DND-41 (cell line): ENCODE measurements around the gene BFSP1.

Experiments
- EZH2 ChIP-seq: IDR thresholded peaks from 3 replicates; pipeline ENCODE4 v1.6.1; 2012; ENCODE audit warnings: borderline replicate concordance, low read depth, mild to moderate bottlenecking, moderate library complexity, low read length, inconsistent platforms; ENCODE audit not compliant: severe bottlenecking
- TF ChIP-seq, protein P1 (sequence below): IDR thresholded peaks from 2 replicates; pipeline ENCODE4 v1.5.1; 2012; ENCODE audit warnings: borderline replicate concordance, low read length, moderate library complexity, mild to moderate bottlenecking; ENCODE audit not compliant: poor library complexity, severe bottlenecking; ENCODE audit errors: extremely low read depth

DNA sequence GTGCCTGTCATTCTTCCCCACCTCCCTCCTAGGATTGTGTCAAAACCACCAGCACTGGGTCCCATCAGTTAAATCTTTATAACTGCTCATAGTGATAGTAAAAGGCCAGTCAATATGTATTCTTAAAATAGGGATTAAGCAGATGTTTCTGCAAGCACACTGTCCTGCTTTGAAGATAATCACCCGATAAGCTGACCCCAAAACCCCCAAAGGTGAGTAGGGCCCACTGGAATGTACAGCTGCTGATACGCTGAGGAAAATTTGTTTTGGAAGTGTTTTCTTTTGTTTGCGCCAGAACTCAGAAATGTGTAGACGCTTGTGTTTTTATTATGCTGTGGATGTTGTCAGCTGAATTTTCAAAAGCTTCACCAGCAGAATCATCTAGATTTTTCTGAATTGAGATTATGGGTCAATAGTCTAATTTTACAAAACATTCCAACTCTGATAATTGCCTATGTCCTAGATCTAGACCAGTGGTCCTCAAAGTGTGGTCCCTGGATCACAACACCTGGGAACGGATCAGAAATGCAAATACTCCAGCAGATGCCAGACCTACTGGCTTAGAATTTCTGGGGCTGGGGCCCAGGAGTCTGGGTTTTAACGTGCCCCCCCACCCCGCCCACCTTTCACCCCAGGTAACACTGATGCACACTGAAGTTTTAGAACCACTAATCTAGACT is 11.4 kb downstream of the BFSP1 start:
- TF ChIP-seq, protein P1, sequence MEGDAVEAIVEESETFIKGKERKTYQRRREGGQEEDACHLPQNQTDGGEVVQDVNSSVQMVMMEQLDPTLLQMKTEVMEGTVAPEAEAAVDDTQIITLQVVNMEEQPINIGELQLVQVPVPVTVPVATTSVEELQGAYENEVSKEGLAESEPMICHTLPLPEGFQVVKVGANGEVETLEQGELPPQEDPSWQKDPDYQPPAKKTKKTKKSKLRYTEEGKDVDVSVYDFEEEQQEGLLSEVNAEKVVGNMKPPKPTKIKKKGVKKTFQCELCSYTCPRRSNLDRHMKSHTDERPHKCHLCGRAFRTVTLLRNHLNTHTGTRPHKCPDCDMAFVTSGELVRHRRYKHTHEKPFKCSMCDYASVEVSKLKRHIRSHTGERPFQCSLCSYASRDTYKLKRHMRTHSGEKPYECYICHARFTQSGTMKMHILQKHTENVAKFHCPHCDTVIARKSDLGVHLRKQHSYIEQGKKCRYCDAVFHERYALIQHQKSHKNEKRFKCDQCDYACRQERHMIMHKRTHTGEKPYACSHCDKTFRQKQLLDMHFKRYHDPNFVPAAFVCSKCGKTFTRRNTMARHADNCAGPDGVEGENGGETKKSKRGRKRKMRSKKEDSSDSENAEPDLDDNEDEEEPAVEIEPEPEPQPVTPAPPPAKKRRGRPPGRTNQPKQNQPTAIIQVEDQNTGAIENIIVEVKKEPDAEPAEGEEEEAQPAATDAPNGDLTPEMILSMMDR: no peak
- TF ChIP-seq EZH2: no peak
